DMS79 treated with DMSO at 0.1 percent for 48 hours (cell line): Measurements from ENCODE around the gene PDCD1.
A peak's percentile ranks its signal among the peaks of the same experiment; 100 is the strongest.
"Not testable (repeated sequence)": the region's sequence is repeated elsewhere in the genome, so short reads cannot be mapped to it uniquely, and the experiment has no call there.

Source experiments
- DNase-seq: peaks from one replicate; lab custom pipeline; 2025; lab: John Stamatoyannopoulos, UW

Gene PDCD1

DNA sequence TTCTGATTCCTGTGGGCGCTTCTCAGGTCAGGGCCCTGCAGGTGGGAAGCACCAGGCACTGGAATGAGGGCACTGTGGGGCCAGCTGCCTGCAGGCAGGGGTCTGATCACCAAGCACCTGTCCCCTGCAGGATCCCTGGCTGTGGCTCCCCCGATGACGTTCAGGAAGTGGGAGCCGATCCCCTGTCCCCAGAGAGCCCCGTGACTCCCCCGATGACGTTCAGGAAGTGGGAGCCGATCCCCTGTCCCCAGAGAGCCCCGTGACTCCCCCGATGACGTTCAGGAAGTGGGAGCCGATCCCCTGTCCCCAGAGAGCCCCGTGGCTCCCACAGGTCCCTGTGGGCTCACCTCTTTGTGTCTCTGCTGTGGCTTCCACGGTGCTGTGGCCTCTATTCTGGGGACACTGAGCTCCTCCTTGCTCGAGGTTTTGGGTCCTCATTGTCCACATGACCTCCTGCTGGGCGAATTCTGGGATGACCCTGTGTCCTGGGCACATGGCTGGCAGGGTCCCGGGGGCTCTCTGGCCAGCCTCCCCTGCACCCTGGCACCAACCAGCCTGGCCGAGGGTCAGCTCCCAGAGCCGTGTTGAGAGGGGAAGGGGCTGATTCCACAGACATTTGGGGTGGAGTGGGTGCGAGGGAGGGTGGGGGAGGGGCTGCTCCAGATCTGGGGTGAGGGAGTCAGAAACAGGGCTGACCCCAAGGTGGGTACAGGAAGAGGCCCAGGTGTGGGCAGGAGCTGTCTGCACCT, 44.9 kb downstream of the PDCD1 start:
- no peak for DNase-seq

- no peak for DNase-seq
Measured at GRCh38 chr2:241812730-241813643, 45.7 kb downstream of the PDCD1 start.

- DNase-seq = no peak
Measured at GRCh38 chr2:241811952-241812729, 46.6 kb downstream of the PDCD1 start.

GRCh38 chr2:241811201-241811951, 47.3 kb downstream of the PDCD1 start:
- DNase-seq = no peak

DNA sequence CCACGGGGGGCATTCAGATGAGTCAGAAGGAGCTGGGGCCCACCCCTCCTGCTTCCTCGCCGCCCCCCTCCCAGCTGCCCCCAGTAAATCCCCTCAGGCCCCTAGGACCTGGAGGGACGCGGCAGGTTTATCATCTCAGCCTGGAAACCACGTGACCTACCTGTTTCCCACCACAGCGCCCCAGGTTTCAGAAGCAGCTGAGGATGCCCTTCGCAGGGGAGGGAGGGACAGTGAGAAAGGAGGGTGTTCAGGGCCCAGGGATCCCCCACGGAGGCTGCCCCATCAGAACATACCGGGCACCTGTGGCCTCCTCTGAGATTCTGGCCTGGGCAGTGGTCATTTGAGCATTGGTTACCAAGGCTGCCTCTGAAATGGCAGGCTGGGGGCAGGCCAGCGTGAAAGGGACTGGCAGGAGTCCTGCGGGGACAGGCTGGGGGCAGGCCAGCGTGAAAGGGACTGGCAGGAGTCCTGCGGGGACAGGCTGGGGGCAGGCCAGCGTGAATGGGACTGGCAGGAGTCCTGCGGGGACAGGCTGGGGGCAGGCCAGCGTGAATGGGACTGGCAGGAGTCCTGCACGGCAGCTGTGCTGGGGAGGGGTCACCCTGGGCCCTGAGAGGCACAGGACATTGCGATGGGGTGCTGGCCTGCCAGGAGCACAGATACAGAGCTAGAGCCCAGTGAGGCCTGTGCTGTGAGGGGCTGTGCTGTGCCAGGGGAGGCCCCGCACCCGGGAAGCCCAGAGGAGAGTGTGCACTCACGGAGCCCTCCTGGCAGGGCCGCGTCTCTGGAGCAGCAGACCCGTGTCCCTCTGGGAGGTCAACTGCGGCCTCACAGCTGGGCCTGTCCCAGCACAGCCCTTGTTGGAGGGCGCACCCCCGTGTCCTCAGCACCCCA, 48.1 kb downstream of the PDCD1 start:
- DNase-seq = no peak

GRCh38 chr2:241809383-241810306, 49.0 kb downstream of the PDCD1 start:
- DNase-seq = no peak

- no peak for DNase-seq
Measured at GRCh38 chr2:241808721-241809382, 49.8 kb downstream of the PDCD1 start, which contains the start of gene NEU4. Gene NEU4 (plus strand): TSS chr2:241809193. CDS start chr2:241814485, 5,292 bp downstream.

DNA sequence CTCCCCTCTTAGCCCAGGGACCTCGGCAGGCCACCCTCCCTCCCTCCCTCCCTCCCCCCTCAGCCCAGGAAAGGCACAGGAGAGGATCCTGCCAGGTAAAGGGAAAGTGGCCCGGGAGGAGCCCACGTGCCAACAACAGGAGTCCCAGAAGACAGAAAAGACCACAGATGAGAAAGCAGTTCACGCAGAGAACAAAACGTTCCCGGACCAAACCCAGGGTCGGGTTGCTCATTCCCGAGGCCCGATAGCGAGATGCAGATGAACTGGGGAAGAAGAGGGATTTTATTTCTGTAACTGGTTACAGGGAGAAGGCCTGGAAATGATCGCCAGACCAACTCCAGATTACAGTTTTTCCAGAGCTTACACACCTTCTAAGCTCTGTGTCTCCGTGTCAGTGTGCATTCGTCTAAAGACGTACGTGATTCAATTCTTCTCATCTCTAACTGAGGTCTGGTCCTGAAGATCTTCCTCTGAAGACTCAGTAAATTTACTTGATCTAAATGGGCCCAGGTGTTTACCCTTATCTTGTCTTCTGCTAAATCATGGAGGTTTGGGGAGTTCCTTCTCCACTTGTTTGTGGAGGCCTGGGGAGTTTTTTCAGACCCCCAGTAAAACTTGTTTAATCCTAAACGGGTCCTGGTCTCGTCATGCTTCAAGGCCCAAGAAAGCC, 50.5 kb downstream of the PDCD1 start:
- no peak for DNase-seq

DNA sequence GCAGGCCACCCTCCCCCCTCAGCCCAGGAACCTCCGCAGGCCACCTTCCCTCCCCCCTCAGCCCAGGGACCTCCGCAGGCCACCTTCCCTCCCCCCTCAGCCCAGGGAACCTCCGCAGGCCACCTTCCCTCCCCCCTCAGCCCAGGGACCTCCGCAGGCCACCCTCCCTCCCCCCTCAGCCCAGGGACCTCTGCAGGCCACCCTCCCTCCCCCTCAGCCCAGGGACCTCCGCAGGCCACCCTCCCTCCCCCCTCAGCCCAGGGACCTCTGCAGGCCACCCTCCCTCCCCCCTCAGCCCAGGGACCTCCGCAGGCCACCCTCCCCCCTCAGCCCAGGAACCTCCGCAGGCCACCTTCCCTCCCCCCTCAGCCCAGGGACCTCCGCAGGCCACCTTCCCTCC, 52.5 kb downstream of the PDCD1 start:
- DNase-seq = not testable (repeated sequence)

DNA sequence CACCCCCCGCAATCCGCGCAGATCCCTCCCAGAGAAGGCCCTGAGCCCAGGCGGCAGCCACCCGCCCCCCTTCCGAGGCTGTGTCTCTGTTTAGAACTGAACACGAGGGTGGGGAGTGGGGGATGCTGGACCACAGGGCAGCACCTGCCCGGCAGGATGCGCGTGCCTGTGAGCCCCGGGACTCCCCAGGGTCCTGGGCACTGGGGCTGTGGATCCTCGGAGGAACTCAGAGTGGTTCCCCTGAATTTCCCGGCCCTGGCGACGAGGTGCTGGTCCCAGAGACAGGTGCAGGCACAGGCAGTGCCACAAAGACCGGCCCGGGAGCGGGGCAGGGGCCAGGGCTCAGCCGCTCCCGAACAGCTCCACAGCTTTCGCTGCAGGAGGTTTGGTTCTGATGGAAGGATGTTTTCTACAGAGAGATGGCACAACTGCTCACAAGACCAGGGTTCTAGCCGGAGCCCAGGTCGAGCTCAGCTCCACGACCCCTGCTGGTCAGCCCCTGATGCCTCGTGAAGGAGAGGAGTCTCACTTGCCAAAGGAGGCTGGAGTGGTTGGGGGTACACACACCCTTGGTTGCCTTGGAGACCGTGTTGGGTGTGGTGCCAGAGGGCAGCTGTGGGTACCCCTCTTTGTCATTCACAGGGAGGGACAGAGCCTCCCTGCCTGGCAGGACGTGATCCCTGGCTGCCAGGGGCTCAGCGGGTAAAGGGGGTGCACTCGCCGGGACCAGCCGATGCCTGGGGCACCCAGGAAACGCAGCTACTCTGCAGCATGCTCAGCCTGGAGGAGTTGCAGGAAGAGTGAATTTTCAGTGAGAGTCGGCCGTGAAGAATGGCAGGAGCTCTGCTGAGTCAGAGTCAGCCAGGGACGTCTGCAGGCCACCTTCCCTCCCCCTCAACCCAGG, 54.1 kb downstream of the PDCD1 start:
- DNase-seq = peak; percentile 30

- peak; percentile 50 for DNase-seq
Measured at GRCh38 chr2:241803387-241804325, 55.0 kb downstream of the PDCD1 start.

GRCh38 chr2:241802421-241803318, 56.0 kb downstream of the PDCD1 start:
- no peak for DNase-seq

GRCh38 chr2:241801611-241802420, 56.9 kb downstream of the PDCD1 start:
- no peak for DNase-seq
